ENCODE measurements around the gene HERC2. TPM values are rescaled to one million over a fixed set of nuclear protein-coding genes. Genes with fewer than 3 reads are reported as not detected.

Gene HERC2
- total RNA-seq, 4 donors from 2014 or later: 14.1 to 98.3 (median 58.6) TPM

DNA sequence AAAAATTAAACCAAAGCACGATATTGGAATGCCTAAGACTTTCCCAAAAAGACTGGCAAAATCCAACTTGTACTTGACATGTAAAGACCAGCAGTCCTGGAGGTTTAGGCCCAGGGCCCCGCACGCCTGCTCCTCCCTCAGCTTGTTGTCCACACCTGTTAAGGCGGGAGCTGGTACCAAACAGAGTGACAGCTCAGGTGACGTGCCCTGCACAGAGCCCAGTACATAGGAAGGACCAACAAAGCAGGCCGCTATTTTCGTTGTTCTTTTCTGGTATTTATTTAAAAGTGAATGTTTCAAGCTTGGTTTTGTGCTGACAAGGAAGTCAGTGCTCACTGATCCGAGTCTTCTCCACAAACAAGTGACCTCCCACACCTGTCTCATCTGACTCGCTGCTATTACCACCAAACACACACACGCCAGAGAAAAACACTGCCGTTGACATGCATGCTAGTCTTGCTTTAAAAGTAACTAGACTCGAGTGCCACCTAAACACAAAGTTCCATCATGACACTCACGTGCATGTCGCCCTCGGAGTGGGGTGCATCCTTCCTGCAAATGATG, 50.2 kb downstream of the HERC2 start:
- no peak for TF ChIP-seq POLR2A (IDR thresholded peaks at IDR 0.05)
- TF ChIP-seq, protein P1, sequence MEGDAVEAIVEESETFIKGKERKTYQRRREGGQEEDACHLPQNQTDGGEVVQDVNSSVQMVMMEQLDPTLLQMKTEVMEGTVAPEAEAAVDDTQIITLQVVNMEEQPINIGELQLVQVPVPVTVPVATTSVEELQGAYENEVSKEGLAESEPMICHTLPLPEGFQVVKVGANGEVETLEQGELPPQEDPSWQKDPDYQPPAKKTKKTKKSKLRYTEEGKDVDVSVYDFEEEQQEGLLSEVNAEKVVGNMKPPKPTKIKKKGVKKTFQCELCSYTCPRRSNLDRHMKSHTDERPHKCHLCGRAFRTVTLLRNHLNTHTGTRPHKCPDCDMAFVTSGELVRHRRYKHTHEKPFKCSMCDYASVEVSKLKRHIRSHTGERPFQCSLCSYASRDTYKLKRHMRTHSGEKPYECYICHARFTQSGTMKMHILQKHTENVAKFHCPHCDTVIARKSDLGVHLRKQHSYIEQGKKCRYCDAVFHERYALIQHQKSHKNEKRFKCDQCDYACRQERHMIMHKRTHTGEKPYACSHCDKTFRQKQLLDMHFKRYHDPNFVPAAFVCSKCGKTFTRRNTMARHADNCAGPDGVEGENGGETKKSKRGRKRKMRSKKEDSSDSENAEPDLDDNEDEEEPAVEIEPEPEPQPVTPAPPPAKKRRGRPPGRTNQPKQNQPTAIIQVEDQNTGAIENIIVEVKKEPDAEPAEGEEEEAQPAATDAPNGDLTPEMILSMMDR (IDR thresholded peaks at IDR 0.05): no peak
- Histone ChIP-seq H3K9me3 (no peaks in the 10 kb centered on the region), H3K27me3 (no peaks in the 10 kb centered on the region), H3K36me3 (no peaks in the 10 kb centered on the region), H3K4me1 (no peaks in the 10 kb centered on the region), H3K4me3 (no peak overlapping the region), H3K27ac (no peak overlapping the region)
- intact Hi-C loops (cut with DNase I; ENCODE audit: low total_unique reads): no loop called here
- no peak for DNase-seq

DNA sequence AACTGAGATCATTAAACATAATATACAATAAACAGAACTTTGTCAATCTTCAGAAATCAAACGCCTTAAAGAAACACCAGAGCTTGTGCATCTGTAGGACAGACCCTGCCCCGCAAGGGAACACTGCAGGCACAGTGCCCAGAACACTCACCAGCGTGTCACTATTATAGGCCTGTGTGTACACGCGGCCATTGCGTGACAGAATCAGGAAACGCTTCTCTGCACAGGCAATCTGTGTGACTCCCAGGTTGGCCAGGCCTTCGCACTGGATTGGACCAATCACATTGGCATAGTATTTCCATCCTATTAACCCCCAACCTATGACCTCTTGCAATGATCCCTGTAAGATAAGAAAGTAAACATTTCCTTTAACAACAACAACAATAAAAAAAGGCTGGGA, 52.9 kb downstream of the HERC2 start:
- intact Hi-C loops (cut with DNase I; ENCODE audit: low total_unique reads): no loop called here
- Histone ChIP-seq H3K27ac (no peak overlapping the region), H3K9me3 (no peaks in the 10 kb centered on the region), H3K36me3 (no peaks in the 10 kb centered on the region), H3K27me3 (no peaks in the 10 kb centered on the region), H3K4me1 (no peaks in the 10 kb centered on the region), H3K4me3 (no peak overlapping the region)
- DNase-seq: no peak
- no peak for TF ChIP-seq POLR2A (IDR thresholded peaks at IDR 0.05)
- TF ChIP-seq, protein P1 (IDR thresholded peaks at IDR 0.05): no peak

DNA sequence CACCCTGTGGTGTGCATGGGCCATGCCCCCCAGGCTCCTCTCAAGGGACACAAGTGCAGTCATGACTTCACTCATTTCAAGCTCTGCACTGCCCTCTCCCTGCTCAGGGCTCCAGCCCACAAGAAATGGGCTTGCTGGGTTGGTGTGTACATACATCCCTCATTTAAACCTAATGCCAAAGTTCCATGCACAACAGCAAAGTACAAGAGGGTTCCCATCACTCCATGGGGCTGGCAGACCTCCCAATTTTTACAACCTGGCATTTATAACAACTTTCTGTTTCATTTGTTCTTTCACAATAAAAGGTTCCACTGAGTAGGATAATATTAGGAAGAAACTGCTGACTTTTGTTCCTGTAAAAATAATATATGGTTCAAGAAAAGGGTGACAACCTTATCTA, 54.3 kb downstream of the HERC2 start:
- no peak for DNase-seq
- H3K4me3 ChIP-seq: no peak overlapping the region
- no peaks in the 10 kb centered on the region for H3K9me3 ChIP-seq
- TF ChIP-seq, protein P1 (IDR thresholded peaks at IDR 0.05): no peak
- TF ChIP-seq POLR2A (IDR thresholded peaks at IDR 0.05): no peak
- no peaks in the 10 kb centered on the region for H3K27me3 ChIP-seq
- intact Hi-C loops (cut with DNase I; ENCODE audit: low total_unique reads): no loop called here
- no peaks in the 10 kb centered on the region for H3K4me1 ChIP-seq
- H3K36me3 ChIP-seq: no peaks in the 10 kb centered on the region
- H3K27ac ChIP-seq: no peak overlapping the region

DNA sequence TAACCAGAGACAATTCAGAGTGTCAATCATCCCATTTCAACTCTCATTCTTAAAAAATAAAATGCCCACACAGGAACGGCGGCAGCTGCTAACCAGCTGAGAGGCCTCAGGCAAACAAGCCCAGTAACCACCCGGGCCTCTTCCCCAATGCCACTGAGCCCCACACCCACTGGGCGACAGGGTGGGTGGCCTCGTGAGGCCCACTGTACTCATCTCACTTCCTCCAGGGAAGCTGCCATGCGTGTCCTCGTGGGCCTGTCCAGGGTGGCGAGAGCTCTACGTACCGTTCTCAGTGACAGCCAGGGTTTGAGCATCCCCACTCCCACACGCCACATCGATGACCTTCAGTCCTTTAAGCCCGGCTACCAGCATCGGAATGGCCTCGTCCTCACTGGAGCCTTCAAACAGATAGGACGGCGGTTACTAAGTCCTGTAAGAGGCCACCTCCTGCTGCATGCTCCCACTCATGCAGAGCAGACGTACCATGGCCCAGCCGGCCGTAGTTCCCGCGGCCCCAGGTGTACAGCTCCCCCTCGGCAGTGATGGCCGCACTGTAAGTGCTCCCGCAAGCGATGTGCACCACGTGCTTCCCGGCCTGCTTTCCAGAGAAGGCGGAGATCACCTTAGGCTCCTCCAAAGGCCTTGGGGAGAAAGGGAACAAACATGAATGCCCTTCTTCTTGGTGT, 56.5 kb downstream of the HERC2 start:
- Histone ChIP-seq H3K9me3 (no peaks in the 10 kb centered on the region), H3K4me3 (no peak overlapping the region), H3K36me3 (no peaks in the 10 kb centered on the region), H3K27me3 (no peaks in the 10 kb centered on the region), H3K4me1 (no peaks in the 10 kb centered on the region), H3K27ac (no peak overlapping the region)
- no peak for TF ChIP-seq POLR2A (IDR thresholded peaks at IDR 0.05)
- TF ChIP-seq, protein P1 (IDR thresholded peaks at IDR 0.05): no peak
- DNase-seq: no peak
- intact Hi-C loops (cut with DNase I; ENCODE audit: low total_unique reads): no loop called here

DNA sequence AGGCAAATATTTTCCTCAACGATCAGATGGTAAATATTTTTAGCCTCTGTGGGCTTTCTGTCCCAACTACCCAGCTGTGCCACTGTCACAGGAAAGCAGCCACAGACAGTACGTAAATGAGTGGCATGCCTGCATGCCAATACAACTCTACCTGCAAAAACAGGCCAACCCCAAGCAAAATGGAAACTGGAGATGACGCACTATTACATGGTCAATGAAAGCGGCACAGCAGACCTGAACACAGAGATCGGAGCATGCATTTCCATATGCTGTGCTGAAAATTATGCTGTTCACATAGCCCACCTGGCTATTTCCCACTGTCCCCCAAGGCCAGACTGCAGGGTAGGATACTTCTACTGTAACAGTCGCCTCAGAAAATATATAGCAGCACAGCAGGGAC, 57.8 kb downstream of the HERC2 start:
- DNase-seq: no peak
- Histone ChIP-seq H3K27ac (no peak overlapping the region), H3K9me3 (no peaks in the 10 kb centered on the region), H3K36me3 (no peaks in the 10 kb centered on the region), H3K27me3 (no peaks in the 10 kb centered on the region), H3K4me1 (no peaks in the 10 kb centered on the region), H3K4me3 (no peak overlapping the region)
- TF ChIP-seq, protein P1 (IDR thresholded peaks at IDR 0.05): no peak
- no peak for TF ChIP-seq POLR2A (IDR thresholded peaks at IDR 0.05)
- intact Hi-C loops (cut with DNase I; ENCODE audit: low total_unique reads): no loop called here

All from uterus (tissue), 4 donors.